Heart left ventricle (tissue), 16 donors: ENCODE measurements around the gene KRT75. TPM values are rescaled to one million over a fixed set of nuclear protein-coding genes. Genes with fewer than 3 reads are reported as not detected.
A peak's percentile ranks its signal among the peaks of the same experiment; 100 is the strongest.

Source experiments
- ATAC-seq, 4 donors: fragments of 200-7000 bp; cut with Tn5 transposase; one replicate each; pipeline ENCODE4 v1.9.1; 2020 to 2022; ENCODE audit warnings: moderate library complexity in 4 of 4, mild to moderate bottlenecking in 3 of 4, moderate number of reproducible peaks in 1 of 4
- DNase-seq, 5 donors: peaks; one replicate each; pipeline ENCODE4 v3.0.0-alpha.2; 2020
- H3K27ac ChIP-seq, 12 donors: fragments of 200-600 bp; sonication (generic) in 4 of 12; one replicate each; pipeline versions ENCODE4 v1.5.0 to v1.8.0; 2016 to 2022; ENCODE audit warnings: mild to moderate bottlenecking in 2 of 12
- H3K27me3 ChIP-seq, 9 donors: fragments of 200-600 bp; sonication (generic) in 2 of 9; one replicate each; pipeline versions ENCODE4 v1.5.1 to v1.8.0; 2016 to 2022; ENCODE audit warnings: mild to moderate bottlenecking in 3 of 9
- H3K36me3 ChIP-seq, 9 donors: fragments of 200-600 bp; sonication (generic) in 2 of 9; one replicate each; pipeline versions ENCODE4 v1.5.0 to v1.8.0; 2018 to 2022; ENCODE audit warnings: mild to moderate bottlenecking in 2 of 9
- H3K4me1 ChIP-seq, 12 donors: fragments of 200-600 bp; sonication (generic) in 4 of 12; one replicate each; pipeline versions ENCODE4 v1.5.0 to v1.8.0; 2016 to 2022; ENCODE audit warnings: mild to moderate bottlenecking in 3 of 12
- H3K4me3 ChIP-seq, 12 donors: fragments of 200-600 bp; sonication (generic) in 4 of 12; one replicate each; pipeline versions ENCODE4 v1.5.0 to v1.8.0; 2017 to 2022; ENCODE audit warnings: mild to moderate bottlenecking in 9 of 12, moderate library complexity in 4 of 12
- H3K9me3 ChIP-seq, 12 donors: fragments of 200-600 bp; sonication (generic) in 4 of 12; one replicate each; pipeline versions ENCODE4 v1.5.0 to v1.8.0; 2016 to 2022; ENCODE audit warnings: mild to moderate bottlenecking in 1 of 12
- CTCF ChIP-seq, 12 donors: fragments of 200-600 bp; sonication (generic) in 4 of 12; IDR thresholded peaks; one replicate each; pipeline versions ENCODE4 v1.5.0 to v1.8.0; 2018 to 2022; ENCODE audit warnings: antibody characterized with exemption in 12 of 12, mild to moderate bottlenecking in 5 of 12
- POLR2A ChIP-seq, 2 donors: fragments of 450-650 bp; IDR thresholded peaks; one replicate each; pipeline ENCODE4 v1.6.1; 2017; ENCODE audit warnings: antibody characterized with exemption in 2 of 2, mild to moderate bottlenecking in 2 of 2, moderate library complexity in 2 of 2
- WGBS, 4 donors: extraction: QIAGEN DNeasy Blood & Tissue Kit in 2 of 4; methylation state at CpG; one replicate each; pipeline versions ENCODE4 v1.1.5 to v1.1.7; 2013 to 2018; 5-methylcytosine and 5-hydroxymethylcytosine counted together
- intact Hi-C, 10 donors: fragments of 100-400 bp; cut with DNase I; formaldehyde crosslinking; loops; one replicate each; pipeline versions ENCODE4 v1.11.1 to v1.14.2; 2022
- polyA plus RNA-seq, 2 donors: library from polyadenylated mRNA; stranded (reverse); fragments of 200-250 nt; gene quantifications; one replicate each; pipeline ENCODE4 v1.2.3, GENCODE V29; 2013
- total RNA-seq, 9 donors: library from RNA; depleted of rRNA in 2 of 9; stranded (reverse); fragments of >200 nt in 2 of 9; fragmentation: NEBNext Ultra II Directional in 3 of 9; extraction: Animal tissue kit (Norgen Biotek cat#: 25700) in 3 of 9; gene quantifications; one replicate each; pipeline versions ENCODE4 v1.1.0 to v1.2.4, GENCODE V29; 2016 to 2023
- donor health status: ischemic (EF 13 %, LVEDD 7.1; RV severe dilation, severe dysfunction).
- donor health status: healthy with polysubstance abuse.
- donor health status: DM: no; HTN: yes; CAD: no.
- donor health status: DM: no; HTN: no; CAD: no.
- donor health status: ischemic (EF 25% LVEDD 6.9; RV normal size, moderate dysfunction).
- donor health status: ischemic (EF 25% LVEDD 5.7; RV mildly dilated, moderate dysfunction).
- donor health status: healthy.
- donor health status: DM: yes; HTN: yes; CAD: no.
- donor health status: ischemic (EF 35%, LVEDD 5.7; RV mildly dilated, moderate dysfunction).
- donor health status: nonischemic (EF 11% LVEDD 7.7; RV severe dilation, severe dysfunction).
- donor health status: DM: yes; HTN: yes; CAD: no.
- donor health status: PGD.
- donor health status: ischemic (EF 29% LVEDD 5.4; RV normal size, mild dysfunction).
- donor health status: nonischemic (EF 23%, LVEDD 6.1; RV moderate dilation, normal function).

KRT75 gene
- total and polyA plus RNA-seq, 11 donors, result not detected

- TF ChIP-seq POLR2A (IDR thresholded peaks at IDR 0.05), result no peak
- TF ChIP-seq CTCF (IDR thresholded peaks at IDR 0.05), result no peak
- ATAC-seq, result no peak
Observed at GRCh38 chr12:52423035-52423434, 11.1 kb downstream of the KRT75 start.

GRCh38 chr12:52419656-52420055 lies 14.5 kb downstream of the KRT75 start:
- ATAC-seq (no peak), DNase-seq (no peak)
- peaks cover 0 to 7% (median 0%) of the 10 kb centered on the region in 9 donors for H3K27me3 ChIP-seq
- no peak overlapping the region for H3K4me3 ChIP-seq
- intact Hi-C loops, result loop anchor here in 1 of 10 donors (10.0 kb wide), 1 partner anchor 75 kb away; the partner anchor contains the start of gene KRT6A
- H3K27ac ChIP-seq, result no peak overlapping the region
- TF ChIP-seq POLR2A (IDR thresholded peaks at IDR 0.05), result no peak
- no peak for TF ChIP-seq CTCF (IDR thresholded peaks at IDR 0.05)
- H3K4me1 ChIP-seq, result peaks cover 0 to 21% (median 0%) of the 10 kb centered on the region in 12 donors
- H3K36me3 ChIP-seq, result no peaks in the 10 kb centered on the region
- H3K9me3 ChIP-seq, result no peaks in the 10 kb centered on the region
- WGBS, 4 donors, result 42 to 67% (median 53%) methylated on average over 1 of the region's 1 CpG

More at GRCh38 chr12:52423035-52423434, 11.1 kb downstream of the KRT75 start:
- 64 to 78% (median 66%) methylated on average over 6 of the region's 6 CpGs for WGBS, 4 donors
- H3K4me1 ChIP-seq, result peaks cover 0 to 5% (median 0%) of the 10 kb centered on the region in 12 donors
- peaks cover 0 to 7% (median 0%) of the 10 kb centered on the region in 9 donors for H3K27me3 ChIP-seq
- DNase-seq, result no peak
- intact Hi-C loops, result no loop called here
- peak overlapping the region in 2 of 12 donors; percentile 8 to 78 for H3K27ac ChIP-seq
- no peak overlapping the region for H3K4me3 ChIP-seq
- H3K36me3 ChIP-seq, result no peaks in the 10 kb centered on the region
- no peaks in the 10 kb centered on the region for H3K9me3 ChIP-seq

- ATAC-seq, result no peak
- H3K27ac ChIP-seq, result no peak overlapping the region
Observed at GRCh38 chr12:52418576-52419110, 15.5 kb downstream of the KRT75 start.

More at GRCh38 chr12:52418576-52419110, 15.5 kb downstream of the KRT75 start:
- DNase-seq, result no peak
- TF ChIP-seq CTCF (IDR thresholded peaks at IDR 0.05) (no peak), POLR2A (IDR thresholded peaks at IDR 0.05) (no peak)
- Histone ChIP-seq H3K27me3 (peaks cover 0 to 7% (median 0%) of the 10 kb centered on the region in 9 donors), H3K36me3 (no peaks in the 10 kb centered on the region), H3K4me3 (no peak overlapping the region), H3K4me1 (peaks cover 0 to 21% (median 0%) of the 10 kb centered on the region in 12 donors), H3K9me3 (no peaks in the 10 kb centered on the region)
- intact Hi-C loops, result loop anchor here in 1 of 10 donors (10.0 kb wide), 1 partner anchor 76 kb away; the partner anchor contains the start of gene KRT6A
- WGBS, 4 donors, result 82 to 89% (median 86%) methylated on average over 4 of the region's 4 CpGs
